ENCODE data around the gene CHST11. TPM values are rescaled to one million over a fixed set of nuclear protein-coding genes. Genes with fewer than 3 reads are reported as not detected.

Gene CHST11
- total and polyA plus RNA-seq, 10 of the 15 experiments (the other 5 are each of a cell fraction or from before 2014, with no cell fraction given): 1.9 to 38.1 (median 17.2) TPM

DNA sequence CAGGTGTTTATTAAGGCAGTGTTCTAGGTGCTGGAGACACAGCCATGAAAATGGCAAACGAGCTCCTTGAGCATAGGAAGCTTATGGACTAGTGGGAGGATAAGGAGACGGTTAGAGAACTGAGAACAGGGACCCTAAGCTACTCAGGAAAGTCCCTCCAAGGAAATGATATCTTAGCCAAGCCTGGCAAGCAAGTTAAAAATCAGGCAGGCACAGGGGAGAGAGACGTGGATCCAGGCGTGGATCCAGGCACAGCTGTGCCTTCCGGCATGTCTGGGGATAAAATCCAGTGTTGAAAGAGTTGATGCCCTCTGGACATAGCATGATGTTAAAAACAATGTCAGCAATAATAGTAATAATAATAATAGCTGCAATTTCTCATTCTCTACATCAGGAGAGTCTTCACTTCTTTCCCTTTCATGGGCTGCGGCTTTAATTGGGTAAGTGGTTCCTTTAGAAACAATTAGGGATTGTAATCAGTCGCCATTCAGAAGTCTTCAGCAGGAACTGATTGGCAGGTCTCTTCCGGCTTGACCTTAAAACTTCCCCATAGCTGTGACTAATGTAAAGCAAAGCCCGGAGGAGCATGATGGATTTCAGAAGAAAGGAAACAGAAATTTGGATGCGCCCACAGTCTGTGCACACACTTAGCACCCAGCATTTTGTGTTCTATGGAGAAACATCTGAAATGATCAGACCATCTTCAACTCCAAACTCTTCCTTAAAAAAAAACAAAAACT lies 271.1 kb downstream of the CHST11 start (continued):
- TF ChIP-seq, protein P1, sequence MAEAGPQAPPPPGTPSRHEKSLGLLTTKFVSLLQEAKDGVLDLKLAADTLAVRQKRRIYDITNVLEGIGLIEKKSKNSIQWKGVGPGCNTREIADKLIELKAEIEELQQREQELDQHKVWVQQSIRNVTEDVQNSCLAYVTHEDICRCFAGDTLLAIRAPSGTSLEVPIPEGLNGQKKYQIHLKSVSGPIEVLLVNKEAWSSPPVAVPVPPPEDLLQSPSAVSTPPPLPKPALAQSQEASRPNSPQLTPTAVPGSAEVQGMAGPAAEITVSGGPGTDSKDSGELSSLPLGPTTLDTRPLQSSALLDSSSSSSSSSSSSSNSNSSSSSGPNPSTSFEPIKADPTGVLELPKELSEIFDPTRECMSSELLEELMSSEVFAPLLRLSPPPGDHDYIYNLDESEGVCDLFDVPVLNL (IDR thresholded peaks at IDR 0.05; ENCODE audit: low read depth, low read length): no peak
- no peak for TF ChIP-seq FOXM1 (IDR thresholded peaks at IDR 0.05; ENCODE audit: low read depth, low read length)
- TF ChIP-seq ZZZ3 (IDR thresholded peaks at IDR 0.05; ENCODE audit: control insufficient read depth, insufficient read length, low read depth): no peak
- TF ChIP-seq EZH2 (IDR thresholded peaks at IDR 0.05; ENCODE audit: borderline replicate concordance, control insufficient read depth, low read depth, low read length): no peak
- TF ChIP-seq, protein P2, sequence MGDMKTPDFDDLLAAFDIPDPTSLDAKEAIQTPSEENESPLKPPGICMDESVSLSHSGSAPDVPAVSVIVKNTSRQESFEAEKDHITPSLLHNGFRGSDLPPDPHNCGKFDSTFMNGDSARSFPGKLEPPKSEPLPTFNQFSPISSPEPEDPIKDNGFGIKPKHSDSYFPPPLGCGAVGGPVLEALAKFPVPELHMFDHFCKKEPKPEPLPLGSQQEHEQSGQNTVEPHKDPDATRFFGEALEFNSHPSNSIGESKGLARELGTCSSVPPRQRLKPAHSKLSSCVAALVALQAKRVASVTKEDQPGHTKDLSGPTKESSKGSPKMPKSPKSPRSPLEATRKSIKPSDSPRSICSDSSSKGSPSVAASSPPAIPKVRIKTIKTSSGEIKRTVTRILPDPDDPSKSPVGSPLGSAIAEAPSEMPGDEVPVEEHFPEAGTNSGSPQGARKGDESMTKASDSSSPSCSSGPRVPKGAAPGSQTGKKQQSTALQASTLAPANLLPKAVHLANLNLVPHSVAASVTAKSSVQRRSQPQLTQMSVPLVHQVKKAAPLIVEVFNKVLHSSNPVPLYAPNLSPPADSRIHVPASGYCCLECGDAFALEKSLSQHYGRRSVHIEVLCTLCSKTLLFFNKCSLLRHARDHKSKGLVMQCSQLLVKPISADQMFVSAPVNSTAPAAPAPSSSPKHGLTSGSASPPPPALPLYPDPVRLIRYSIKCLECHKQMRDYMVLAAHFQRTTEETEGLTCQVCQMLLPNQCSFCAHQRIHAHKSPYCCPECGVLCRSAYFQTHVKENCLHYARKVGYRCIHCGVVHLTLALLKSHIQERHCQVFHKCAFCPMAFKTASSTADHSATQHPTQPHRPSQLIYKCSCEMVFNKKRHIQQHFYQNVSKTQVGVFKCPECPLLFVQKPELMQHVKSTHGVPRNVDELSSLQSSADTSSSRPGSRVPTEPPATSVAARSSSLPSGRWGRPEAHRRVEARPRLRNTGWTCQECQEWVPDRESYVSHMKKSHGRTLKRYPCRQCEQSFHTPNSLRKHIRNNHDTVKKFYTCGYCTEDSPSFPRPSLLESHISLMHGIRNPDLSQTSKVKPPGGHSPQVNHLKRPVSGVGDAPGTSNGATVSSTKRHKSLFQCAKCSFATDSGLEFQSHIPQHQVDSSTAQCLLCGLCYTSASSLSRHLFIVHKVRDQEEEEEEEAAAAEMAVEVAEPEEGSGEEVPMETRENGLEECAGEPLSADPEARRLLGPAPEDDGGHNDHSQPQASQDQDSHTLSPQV (IDR thresholded peaks at IDR 0.05): no peak
- TF ChIP-seq POLR2A (IDR thresholded peaks at IDR 0.05; ENCODE audit: low read depth, low read length): no peak
- TF ChIP-seq SREBF2 (IDR thresholded peaks at IDR 0.05; ENCODE audit: low read length): no peak
- no peak for TF ChIP-seq POLR2AphosphoS2 (IDR thresholded peaks at IDR 0.05; ENCODE audit: low read depth, low read length)
- no peak for TF ChIP-seq STAT3 (IDR thresholded peaks at IDR 0.05; ENCODE audit: low read depth, low read length)
